Measurements from ENCODE around the gene TPCN1. TPM values are rescaled to one million over a fixed set of nuclear protein-coding genes. Genes with fewer than 3 reads are reported as not detected.

TPCN1 gene
- total RNA-seq, 1 experiment from 2014 or later: 19.0 TPM

DNA sequence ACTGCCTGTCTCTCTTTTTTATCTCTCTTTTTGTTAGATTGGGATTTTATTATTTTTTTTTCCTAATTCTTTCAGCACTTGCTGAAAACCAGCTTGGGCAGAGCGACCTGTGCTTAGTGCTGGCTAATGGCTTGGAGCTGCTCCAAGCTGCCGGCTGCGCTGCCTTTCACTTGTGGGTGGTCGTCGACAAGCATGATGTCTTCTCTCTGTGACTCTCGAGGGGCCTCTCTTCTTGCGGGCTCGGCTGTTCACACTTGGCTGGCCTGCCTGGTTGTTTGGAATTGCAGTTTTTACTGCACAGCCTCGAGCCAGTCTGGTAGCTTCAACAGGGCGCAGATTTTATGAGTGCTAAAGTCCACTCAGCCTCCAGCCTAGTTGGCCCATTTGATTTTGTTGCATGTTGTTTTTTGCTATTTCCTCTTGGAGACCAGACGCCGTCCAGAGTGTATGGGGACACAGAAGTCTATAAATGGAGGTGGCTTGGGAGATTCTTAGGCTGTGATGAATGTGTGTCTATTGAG lies 18.6 kb downstream of the TPCN1 start:
- TF ChIP-seq EZH2phosphoT487 (IDR thresholded peaks at IDR 0.05; ENCODE audit: borderline replicate concordance, low read length): no peak
- TF ChIP-seq, protein P1, sequence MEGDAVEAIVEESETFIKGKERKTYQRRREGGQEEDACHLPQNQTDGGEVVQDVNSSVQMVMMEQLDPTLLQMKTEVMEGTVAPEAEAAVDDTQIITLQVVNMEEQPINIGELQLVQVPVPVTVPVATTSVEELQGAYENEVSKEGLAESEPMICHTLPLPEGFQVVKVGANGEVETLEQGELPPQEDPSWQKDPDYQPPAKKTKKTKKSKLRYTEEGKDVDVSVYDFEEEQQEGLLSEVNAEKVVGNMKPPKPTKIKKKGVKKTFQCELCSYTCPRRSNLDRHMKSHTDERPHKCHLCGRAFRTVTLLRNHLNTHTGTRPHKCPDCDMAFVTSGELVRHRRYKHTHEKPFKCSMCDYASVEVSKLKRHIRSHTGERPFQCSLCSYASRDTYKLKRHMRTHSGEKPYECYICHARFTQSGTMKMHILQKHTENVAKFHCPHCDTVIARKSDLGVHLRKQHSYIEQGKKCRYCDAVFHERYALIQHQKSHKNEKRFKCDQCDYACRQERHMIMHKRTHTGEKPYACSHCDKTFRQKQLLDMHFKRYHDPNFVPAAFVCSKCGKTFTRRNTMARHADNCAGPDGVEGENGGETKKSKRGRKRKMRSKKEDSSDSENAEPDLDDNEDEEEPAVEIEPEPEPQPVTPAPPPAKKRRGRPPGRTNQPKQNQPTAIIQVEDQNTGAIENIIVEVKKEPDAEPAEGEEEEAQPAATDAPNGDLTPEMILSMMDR (conservative IDR thresholded peaks at IDR 0.05; ENCODE audit: low read depth, low read length): no peak
- no peak for TF ChIP-seq EZH2 (IDR thresholded peaks at IDR 0.05; ENCODE audit: low read length, unreplicated experiment)
- Histone ChIP-seq H3K9ac (ENCODE audit: low read length) (peak overlapping the region; percentile 87), H3K4me2 (ENCODE audit: low read length) (peak overlapping the region; percentile 3; the same call in 1 of the 2 replicates), H3K9me3 (ENCODE audit: low read length) (no peaks in the 10 kb centered on the region), H3F3A (ENCODE audit: low read length, unreplicated experiment) (peaks cover 13% of the 10 kb centered on the region), H3K4me1 (ENCODE audit: insufficient read depth, low read length) (peaks cover 52% of the 10 kb centered on the region), H3K36me3 (ENCODE audit: low read depth, low read length) (no peaks in the 10 kb centered on the region), H2AFZ (ENCODE audit: low read length) (no peak overlapping the region), H4K20me1 (ENCODE audit: low read length) (no peaks in the 10 kb centered on the region), H3K9me2 (replicated peaks; ENCODE audit: low read length) (no peaks in the 10 kb centered on the region), H3K79me2 (ENCODE audit: low read length) (peaks cover 15% of the 10 kb centered on the region), H3K4me3 (ENCODE audit: low read length) (no peak overlapping the region), H3K27me3 (ENCODE audit: low read length) (no peaks in the 10 kb centered on the region), H3K27ac (ENCODE audit: low read length) (peak overlapping the region; percentile 96)
- ChIA-PET CTCF (interaction anchor here (1.1 kb wide), 1 partner anchor 247 kb away, joined by 3 read pairs; no protein-coding TSS in a partner anchor), POLR2A (ENCODE audit: unreplicated experiment) (interaction anchor here (0.7 kb wide), 2 partner anchors 18 to 55 kb away, joined by 3 to 9 read pairs; partner anchors contain the start of genes DDX54 and TPCN1)
- no peak for ATAC-seq
- intact Hi-C loops (cut with micrococcal nuclease): no loop called here
- DNase-seq: no peak
- BruUV-seq (replicated peaks): no TSS peak

DNA sequence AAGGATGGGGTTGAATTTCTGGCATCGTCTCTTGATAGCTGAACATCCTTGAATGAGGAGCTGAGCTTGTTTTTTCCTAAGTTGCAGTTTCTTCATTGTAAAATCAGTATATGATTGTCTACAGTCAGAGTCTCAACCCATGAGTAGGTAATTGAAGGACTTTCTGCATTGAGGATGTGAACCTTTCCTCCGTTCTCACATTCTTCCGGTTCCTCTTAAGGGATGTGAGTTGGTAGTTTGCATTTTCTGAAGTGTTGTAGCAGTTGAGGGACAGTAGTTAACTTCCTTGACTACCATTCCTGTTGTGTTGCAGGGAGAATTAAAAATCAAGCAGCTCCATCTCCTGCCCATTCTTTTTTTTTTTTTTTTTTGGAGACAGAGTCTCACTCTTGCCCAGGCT lies 19.1 kb downstream of the TPCN1 start:
- Histone ChIP-seq H4K20me1 (ENCODE audit: low read length) (no peaks in the 10 kb centered on the region), H3K27ac (ENCODE audit: low read length) (peak overlapping the region; percentile 96), H3K9ac (ENCODE audit: low read length) (peak overlapping the region; percentile 87), H2AFZ (ENCODE audit: low read length) (no peak overlapping the region), H3F3A (ENCODE audit: low read length, unreplicated experiment) (peaks cover 13% of the 10 kb centered on the region), H3K9me3 (ENCODE audit: low read length) (no peaks in the 10 kb centered on the region), H3K4me2 (ENCODE audit: low read length) (peak overlapping the region; percentile 72; the same call in 1 of the 2 replicates), H3K79me2 (ENCODE audit: low read length) (peaks cover 17% of the 10 kb centered on the region), H3K9me2 (replicated peaks; ENCODE audit: low read length) (no peaks in the 10 kb centered on the region), H3K27me3 (ENCODE audit: low read length) (no peaks in the 10 kb centered on the region), H3K4me3 (ENCODE audit: low read length) (no peak overlapping the region), H3K36me3 (ENCODE audit: low read depth, low read length) (no peaks in the 10 kb centered on the region), H3K4me1 (ENCODE audit: insufficient read depth, low read length) (peaks cover 56% of the 10 kb centered on the region)
- POLR2A ChIA-PET (ENCODE audit: unreplicated experiment): interaction anchor here (0.7 kb wide), 1 partner anchor 19 kb away, joined by 9 read pairs; the partner anchor contains the start of gene TPCN1
- CTCF ChIA-PET: interaction anchor here (1.1 kb wide), 1 partner anchor 248 kb away, joined by 3 read pairs; no protein-coding TSS in a partner anchor
- no peak for TF ChIP-seq EZH2phosphoT487 (IDR thresholded peaks at IDR 0.05; ENCODE audit: borderline replicate concordance, low read length)
- TF ChIP-seq, protein P1 (conservative IDR thresholded peaks at IDR 0.05; ENCODE audit: low read depth, low read length): no peak
- no peak for TF ChIP-seq EZH2 (IDR thresholded peaks at IDR 0.05; ENCODE audit: low read length, unreplicated experiment)
- DNase-seq: no peak
- BruUV-seq (replicated peaks): no TSS peak
- intact Hi-C loops (cut with micrococcal nuclease): no loop called here
- ATAC-seq: no peak

All from PC-3 (cell line).